K562 (cell line): Measurements from ENCODE around the gene UQCR11. TPM values are rescaled to one million over a fixed set of nuclear protein-coding genes. Genes with fewer than 3 reads are reported as not detected.

Experiments
- ATAC-seq: fragments of 200-7000 bp; cut with Tn5 transposase; 3 replicates; pipeline ENCODE4 v1.9.1; 2020; ENCODE audit warnings: moderate library complexity
- BruUV-seq: library from RNA; stranded (reverse); fragments of 400-500 nt; replicated peaks from 2 replicates; lab custom pipeline; 2021; lab: Mats Ljungman, UMichigan
- CTCF ChIA-PET: fragments of 300-600 bp; formaldehyde crosslinking; extraction: SDS; loops from one replicate; lab custom pipeline; 2021; ENCODE audit warnings: low intra/inter-chr PET ratio; lab: Yijun Ruan, JAX
- POLR2A ChIA-PET: fragments of 300-600, 350-650 bp; sonication (Branson Sonifier 250); formaldehyde crosslinking; extraction: SDS; loops from one replicate; lab custom pipeline; 2021; ENCODE audit warnings: antibody characterized with exemption, inconsistent platforms; lab: Yijun Ruan, JAX
- DNase-seq, 4 experiments: peaks; one replicate each; pipeline versions ENCODE4 v3.0.0 to v3.0.0-alpha.2; 2011 to 2018; ENCODE audit warnings: low spot score in 3 of 4, mixed read lengths in 3 of 4; ENCODE audit errors: extremely low read depth in 1 of 4
- FAIRE-seq: peaks from 2 replicates; lab custom pipeline; 2011; peaks lifted over from hg19 to GRCh38; lab: Jason Lieb, UNC
- H2AFZ ChIP-seq: 2 replicates; pipeline ENCODE4 v1.6.0; 2011; ENCODE audit warnings: low read depth, low read length, control low read depth, inconsistent platforms
- H3K27ac ChIP-seq: fragments of 200-600 bp; 3 replicates; pipeline ENCODE4 v1.8.0; 2011; ENCODE audit warnings: low read depth, mild to moderate bottlenecking, control low read depth, inconsistent platforms, low read length, moderate library complexity, mixed read lengths; ENCODE audit errors: extremely low read depth
- H3K27me3 ChIP-seq, 2 experiments: fragments of 300-600 bp in 1 of 2; 2 replicates in 1 of 2; 3 replicates in 1 of 2; pipeline versions ENCODE4 v1.6.0 to v1.8.0; 2011; ENCODE audit warnings: inconsistent platforms in 2 of 2, low read length in 2 of 2, mild to moderate bottlenecking in 1 of 2, mixed read lengths in 1 of 2, moderate library complexity in 1 of 2; ENCODE audit not compliant: control insufficient read depth in 2 of 2, insufficient read depth in 2 of 2
- H3K36me3 ChIP-seq: fragments of 300-600 bp; 3 replicates; pipeline ENCODE4 v1.8.0; 2011; ENCODE audit warnings: mild to moderate bottlenecking, low read length, inconsistent platforms; ENCODE audit not compliant: control insufficient read depth, insufficient read depth
- H3K4me1 ChIP-seq, 2 experiments: fragments of 200-600 bp in 1 of 2; replicated peaks in 1 of 2; 2 replicates in 1 of 2; 3 replicates in 1 of 2; pipeline versions ENCODE4 v1.5.1 to v1.8.0; 2011; ENCODE audit warnings: inconsistent platforms in 2 of 2, low read length in 2 of 2, mild to moderate bottlenecking in 1 of 2, mixed read lengths in 1 of 2, moderate library complexity in 1 of 2; ENCODE audit not compliant: control insufficient read depth in 2 of 2, insufficient read depth in 2 of 2
- H3K4me2 ChIP-seq: 2 replicates; pipeline ENCODE4 v1.6.1; 2011; ENCODE audit warnings: low read length, control low read depth, inconsistent platforms, mixed read lengths; ENCODE audit not compliant: insufficient read depth
- H3K4me3 ChIP-seq: fragments of 200-600 bp; sonication (generic), shearing (Covaris generic); 2 replicates; pipeline ENCODE4 v1.5.1; 2016; ENCODE audit warnings: control low read depth, inconsistent platforms
- H3K79me2 ChIP-seq: fragments of 200-600 bp; 3 replicates; pipeline ENCODE4 v1.8.0; 2011; ENCODE audit warnings: low read length, inconsistent platforms; ENCODE audit not compliant: control insufficient read depth, insufficient read depth
- H3K9ac ChIP-seq, 2 experiments: 2 replicates each; pipeline versions ENCODE4 v1.6.0 to v1.6.1; 2011; ENCODE audit warnings: low read depth in 2 of 2, low read length in 2 of 2, control low read depth in 1 of 2, inconsistent platforms in 1 of 2, mild to moderate bottlenecking in 1 of 2, mixed read lengths in 1 of 2; ENCODE audit not compliant: insufficient read depth in 1 of 2
- H3K9me1 ChIP-seq: one replicate; pipeline ENCODE4 v1.6.0; 2011; ENCODE audit warnings: inconsistent platforms, mild to moderate bottlenecking, low read length, moderate library complexity; ENCODE audit not compliant: control insufficient read depth, insufficient read depth
- H3K9me3 ChIP-seq: replicated peaks from 2 replicates; pipeline ENCODE4 v1.5.1; 2011; ENCODE audit warnings: low read depth, low read length, inconsistent platforms; ENCODE audit not compliant: control insufficient read depth, insufficient read depth
- H4K20me1 ChIP-seq: replicated peaks from 2 replicates; pipeline ENCODE4 v1.6.1; 2011; ENCODE audit warnings: low read length, inconsistent platforms, mixed read lengths; ENCODE audit not compliant: control insufficient read depth, insufficient read depth
- BCOR ChIP-seq: fragments of 450-650 bp; IDR thresholded peaks from 2 replicates; pipeline ENCODE4 v1.6.1; 2016
- FOXK1 ChIP-seq: sonication (generic); formaldehyde crosslinking; IDR thresholded peaks from 2 replicates; pipeline ENCODE4 v1.8.0; 2022; ENCODE audit warnings: missing genetic modification reagents, mild to moderate bottlenecking, borderline replicate concordance
- KAT7 ChIP-seq: sonication (generic); formaldehyde crosslinking; IDR thresholded peaks from 2 replicates; pipeline ENCODE4 v1.8.0; 2022; ENCODE audit warnings: missing genetic modification reagents, mild to moderate bottlenecking, borderline replicate concordance
- NELFE ChIP-seq: IDR thresholded peaks from 2 replicates; pipeline ENCODE4 v1.6.1; 2011; ENCODE audit warnings: mild to moderate bottlenecking; ENCODE audit not compliant: insufficient read depth, insufficient read length
- RBFOX2 ChIP-seq: fragments of 200-400 bp; formaldehyde crosslinking; IDR thresholded peaks from 2 replicates; pipeline ENCODE4 v1.6.1; 2017; ENCODE audit warnings: low read depth, mild to moderate bottlenecking, low read length, moderate library complexity
- SETDB1 ChIP-seq: IDR thresholded peaks from one replicate; pipeline ENCODE4 v1.6.1; 2012; ENCODE audit warnings: low read length, control low read depth, inconsistent platforms
- TSHZ1 ChIP-seq: fragments of 250-450 bp; sonication (Bioruptor Pico); IDR thresholded peaks from 2 replicates; pipeline ENCODE4 v1.4.0; 2020; ENCODE audit warnings: mild to moderate bottlenecking, moderate library complexity
- ZBTB8A ChIP-seq: fragments of 450-650 bp; IDR thresholded peaks from 2 replicates; pipeline ENCODE4 v1.6.1; 2018; ENCODE audit warnings: mild to moderate bottlenecking, moderate library complexity; ENCODE audit not compliant: partially characterized antibody
- ZNF121 ChIP-seq: sonication (generic); formaldehyde crosslinking; conservative IDR thresholded peaks from 2 replicates; pipeline ENCODE4 v1.8.0; 2022; ENCODE audit warnings: missing genetic modification reagents
- ZNF24 ChIP-seq: fragments of 450-650 bp; IDR thresholded peaks from 2 replicates; pipeline ENCODE4 v1.6.1; 2016
- ZNF644 ChIP-seq: fragments of 200-800 bp; sonication (Bioruptor generic); IDR thresholded peaks from 2 replicates; pipeline ENCODE4 v1.6.1; 2016; ENCODE audit warnings: low read depth, missing genetic modification characterization, missing compliant biosample characterization
- ZNF785 ChIP-seq: fragments of 250-450 bp; sonication (Bioruptor Pico); IDR thresholded peaks from 2 replicates; pipeline ENCODE4 v1.4.0; 2020; ENCODE audit warnings: mild to moderate bottlenecking
- WGBS: fragments of 100-300 bp; shearing (Covaris generic); methylation state at CpG from one replicate; pipeline ENCODE4 v1.1.6; 2016; ENCODE audit warnings: low coverage, mixed read lengths; ENCODE audit not compliant: insufficient coverage; ENCODE audit errors: missing lambda C conversion rate; 5-methylcytosine and 5-hydroxymethylcytosine counted together
- in situ Hi-C: fragments of 300-500 bp; cut with MboI; formaldehyde crosslinking; loops from 4 replicates; pipeline ENCODE4 v1.15.0; 2018; ENCODE audit warnings: inconsistent platforms, mixed read lengths
- intact Hi-C: fragments of 100-400 bp; cut with micrococcal nuclease; formaldehyde crosslinking; loops from 2 replicates; pipeline ENCODE4 v1.14.2; 2022
- polyA plus RNA-seq, 8 experiments: library from polyadenylated mRNA; depleted of rRNA in 4 of 8; stranded (reverse) in 5 of 8; unstranded in 3 of 8; fragments of >200 nt; fragmentation: Nextera tagmentation in 2 of 8; fragmentation: Illumina TruSeq in 1 of 8; extraction: Ambion mirVana in 2 of 8; extraction: Trizol in 1 of 8; gene quantifications; 2 replicates each; pipeline versions ENCODE4 v1.2.1 to v1.2.3, GENCODE V29; 2011 to 2014; ENCODE audit warnings: inconsistent platforms in 1 of 8, missing spikeins in 1 of 8
- total RNA-seq, 7 experiments: library from RNA; depleted of rRNA in 6 of 7; stranded (reverse); fragments of >200 nt in 6 of 7; fragmentation: Illumina TruSeq in 2 of 7; extraction: Trizol in 2 of 7; gene quantifications; 2 replicates each; pipeline versions ENCODE4 v1.2.1 to v1.2.3, GENCODE V29; 2011 to 2021; ENCODE audit warnings: low replicate concordance in 1 of 7

UQCR11 gene
- total and polyA plus RNA-seq, 9 of the 15 experiments (the other 6 are each of a cell fraction or from before 2014, with no cell fraction given) = 57.6 to 394 (median 259) TPM

GRCh38 chr19:1563251-1563650, 42.0 kb downstream of the UQCR11 start:
- Histone ChIP-seq H3K4me3 (no peak overlapping the region), H3K36me3 (peaks cover 3% of the 10 kb centered on the region; the same call in 1 of the 3 replicates)
- WGBS = 83% methylated on average over 6 of the region's 6 CpGs
- TF ChIP-seq FOXK1 (CRISPR knock-in tag) (no peak), ZNF24 (peak; percentile 68; the same call in 1 of the 2 replicates), RBFOX2 (0 out of 2 replicates have a peak, but pooled peaks have one; percentile 8)
- TF ChIP-seq, all 486 proteins: peak for 2
- Histone ChIP-seq H3K9ac (peak overlapping the region in 1 of 2 experiments; percentile 2; a peak in 2 of 4 replicates), H3K4me1 (peaks cover 0 to 55% of the 10 kb centered on the region in 2 experiments; a peak in 4 of 5 replicates), H3K9me1 (no peaks in the 10 kb centered on the region), H2AFZ (no peak overlapping the region), H3K27me3 (no peaks in the 10 kb centered on the region), H4K20me1 (peaks cover 5% of the 10 kb centered on the region), H3K27ac (no peak overlapping the region), H3K9me3 (no peaks in the 10 kb centered on the region), H3K79me2 (peaks cover 45% of the 10 kb centered on the region), H3K4me2 (no peak overlapping the region)
- ATAC-seq (no peak), FAIRE-seq (no peak), DNase-seq (no peak)
- intact Hi-C loops = no loop called here
- ChIA-PET POLR2A (interaction anchor here (0.5 to 0.9 kb wide), 2 partner anchors 22 to 41 kb away, joined by 4 to 5 read pairs; no protein-coding TSS in a partner anchor), CTCF (no interaction called here)
- in situ Hi-C loops = no loop called here
- BruUV-seq = no TSS peak

- no peak for ATAC-seq
- Histone ChIP-seq H3K9me1 (no peaks in the 10 kb centered on the region), H3K4me2 (no peak overlapping the region), H2AFZ (no peak overlapping the region), H3K79me2 (peaks cover 35% of the 10 kb centered on the region), H3K27ac (no peak overlapping the region), H3K9me3 (no peaks in the 10 kb centered on the region), H3K36me3 (peaks cover 12% of the 10 kb centered on the region; the same call in 1 of the 3 replicates), H3K4me3 (no peak overlapping the region), H3K9ac (peak overlapping the region in 1 of 2 experiments; percentile 43; a peak in 2 of 4 replicates), H3K27me3 (no peaks in the 10 kb centered on the region), H3K4me1 (peaks cover 0 to 45% of the 10 kb centered on the region in 2 experiments; a peak in 4 of 5 replicates), H4K20me1 (peaks cover 5% of the 10 kb centered on the region)
- no TSS peak for BruUV-seq
- CTCF ChIA-PET = no interaction called here
- intact Hi-C loops (no loop called here), in situ Hi-C loops (no loop called here)
- POLR2A ChIA-PET = no interaction called here
- no peak for FAIRE-seq
- no peak for DNase-seq
- WGBS = 92% methylated on average over 16 of the region's 17 CpGs
- TF ChIP-seq SETDB1 (no peak), KAT7 (CRISPR knock-in tag) (0 out of 2 replicates have a peak, but pooled peaks have one; percentile 40), ZNF644 (no peak), BCOR (0 out of 2 replicates have a peak, but pooled peaks have one; percentile 26), ZBTB8A (no peak), NELFE (no peak), ZNF785 (CRISPR knock-in tag) (no peak), TSHZ1 (CRISPR knock-in tag) (no peak), ZNF121 (CRISPR knock-in tag) (peak; percentile 87)
Observed at GRCh38 chr19:1561236-1561842, 43.9 kb downstream of the UQCR11 start.
